K562 (cell line): ENCODE data around the gene MPPED1. TPM values are rescaled to one million over a fixed set of nuclear protein-coding genes. Genes with fewer than 3 reads are reported as not detected.

Experiments
- ATAC-seq: fragments of 200-7000 bp; cut with Tn5 transposase; 3 replicates; pipeline ENCODE4 v1.9.1; 2020; ENCODE audit warnings: moderate library complexity
- BruUV-seq: library from RNA; stranded (reverse); fragments of 400-500 nt; replicated peaks from 2 replicates; lab custom pipeline; 2021; lab: Mats Ljungman, UMichigan
- CTCF ChIA-PET: fragments of 300-600 bp; formaldehyde crosslinking; extraction: SDS; loops from one replicate; lab custom pipeline; 2021; ENCODE audit warnings: low intra/inter-chr PET ratio; lab: Yijun Ruan, JAX
- POLR2A ChIA-PET: fragments of 300-600, 350-650 bp; sonication (Branson Sonifier 250); formaldehyde crosslinking; extraction: SDS; loops from one replicate; lab custom pipeline; 2021; ENCODE audit warnings: antibody characterized with exemption, inconsistent platforms; lab: Yijun Ruan, JAX
- DNase-seq, 4 experiments: peaks; one replicate each; pipeline versions ENCODE4 v3.0.0 to v3.0.0-alpha.2; 2011 to 2018; ENCODE audit warnings: low spot score in 3 of 4, mixed read lengths in 3 of 4; ENCODE audit errors: extremely low read depth in 1 of 4
- FAIRE-seq: peaks from 2 replicates; lab custom pipeline; 2011; peaks lifted over from hg19 to GRCh38; lab: Jason Lieb, UNC
- H2AFZ ChIP-seq: 2 replicates; pipeline ENCODE4 v1.6.0; 2011; ENCODE audit warnings: low read depth, low read length, control low read depth, inconsistent platforms
- H3K27ac ChIP-seq: fragments of 200-600 bp; 3 replicates; pipeline ENCODE4 v1.8.0; 2011; ENCODE audit warnings: low read depth, mild to moderate bottlenecking, control low read depth, inconsistent platforms, low read length, moderate library complexity, mixed read lengths; ENCODE audit errors: extremely low read depth
- H3K27me3 ChIP-seq, 2 experiments: fragments of 300-600 bp in 1 of 2; 2 replicates in 1 of 2; 3 replicates in 1 of 2; pipeline versions ENCODE4 v1.6.0 to v1.8.0; 2011; ENCODE audit warnings: inconsistent platforms in 2 of 2, low read length in 2 of 2, mild to moderate bottlenecking in 1 of 2, mixed read lengths in 1 of 2, moderate library complexity in 1 of 2; ENCODE audit not compliant: control insufficient read depth in 2 of 2, insufficient read depth in 2 of 2
- H3K36me3 ChIP-seq: fragments of 300-600 bp; 3 replicates; pipeline ENCODE4 v1.8.0; 2011; ENCODE audit warnings: mild to moderate bottlenecking, low read length, inconsistent platforms; ENCODE audit not compliant: control insufficient read depth, insufficient read depth
- H3K4me1 ChIP-seq, 2 experiments: fragments of 200-600 bp in 1 of 2; replicated peaks in 1 of 2; 2 replicates in 1 of 2; 3 replicates in 1 of 2; pipeline versions ENCODE4 v1.5.1 to v1.8.0; 2011; ENCODE audit warnings: inconsistent platforms in 2 of 2, low read length in 2 of 2, mild to moderate bottlenecking in 1 of 2, mixed read lengths in 1 of 2, moderate library complexity in 1 of 2; ENCODE audit not compliant: control insufficient read depth in 2 of 2, insufficient read depth in 2 of 2
- H3K4me2 ChIP-seq: 2 replicates; pipeline ENCODE4 v1.6.1; 2011; ENCODE audit warnings: low read length, control low read depth, inconsistent platforms, mixed read lengths; ENCODE audit not compliant: insufficient read depth
- H3K4me3 ChIP-seq: fragments of 200-600 bp; sonication (generic), shearing (Covaris generic); 2 replicates; pipeline ENCODE4 v1.5.1; 2016; ENCODE audit warnings: control low read depth, inconsistent platforms
- H3K79me2 ChIP-seq: fragments of 200-600 bp; 3 replicates; pipeline ENCODE4 v1.8.0; 2011; ENCODE audit warnings: low read length, inconsistent platforms; ENCODE audit not compliant: control insufficient read depth, insufficient read depth
- H3K9ac ChIP-seq, 2 experiments: 2 replicates each; pipeline versions ENCODE4 v1.6.0 to v1.6.1; 2011; ENCODE audit warnings: low read depth in 2 of 2, low read length in 2 of 2, control low read depth in 1 of 2, inconsistent platforms in 1 of 2, mild to moderate bottlenecking in 1 of 2, mixed read lengths in 1 of 2; ENCODE audit not compliant: insufficient read depth in 1 of 2
- H3K9me1 ChIP-seq: one replicate; pipeline ENCODE4 v1.6.0; 2011; ENCODE audit warnings: inconsistent platforms, mild to moderate bottlenecking, low read length, moderate library complexity; ENCODE audit not compliant: control insufficient read depth, insufficient read depth
- H3K9me3 ChIP-seq: replicated peaks from 2 replicates; pipeline ENCODE4 v1.5.1; 2011; ENCODE audit warnings: low read depth, low read length, inconsistent platforms; ENCODE audit not compliant: control insufficient read depth, insufficient read depth
- H4K20me1 ChIP-seq: replicated peaks from 2 replicates; pipeline ENCODE4 v1.6.1; 2011; ENCODE audit warnings: low read length, inconsistent platforms, mixed read lengths; ENCODE audit not compliant: control insufficient read depth, insufficient read depth
- ASH1L ChIP-seq: fragments of 450-650 bp; IDR thresholded peaks from 2 replicates; pipeline ENCODE4 v1.6.1; 2018; ENCODE audit warnings: borderline replicate concordance, mild to moderate bottlenecking, low read depth; ENCODE audit not compliant: partially characterized antibody
- KAT2B ChIP-seq: IDR thresholded peaks from one replicate; pipeline ENCODE4 v1.6.1; 2012; ENCODE audit warnings: low read depth, mild to moderate bottlenecking, control low read depth, inconsistent platforms, low read length, moderate library complexity
- KDM2B ChIP-seq: fragments of 250-450 bp; sonication (Bioruptor Pico); IDR thresholded peaks from 2 replicates; pipeline ENCODE4 v1.8.0; 2021; ENCODE audit warnings: mild to moderate bottlenecking, moderate library complexity
- MEF2A ChIP-seq: IDR thresholded peaks from 2 replicates; pipeline ENCODE4 v1.6.1; 2011; ENCODE audit warnings: low read depth, mild to moderate bottlenecking, low read length, moderate library complexity; ENCODE audit not compliant: control insufficient read depth
- PCBP1 ChIP-seq: fragments of 200-400 bp; formaldehyde crosslinking; IDR thresholded peaks from 2 replicates; pipeline ENCODE4 v1.6.1; 2018; ENCODE audit warnings: mild to moderate bottlenecking, low read depth, low read length; ENCODE audit not compliant: poor library complexity, severe bottlenecking
- POLR2AphosphoS5 ChIP-seq: IDR thresholded peaks from 2 replicates; pipeline ENCODE4 v1.6.1; 2011; ENCODE audit warnings: mild to moderate bottlenecking, low read depth, low read length, moderate library complexity; ENCODE audit not compliant: control insufficient read depth, insufficient read depth
- RBM15 ChIP-seq: fragments of 200-400 bp; formaldehyde crosslinking; IDR thresholded peaks from 2 replicates; pipeline ENCODE4 v1.6.1; 2018; ENCODE audit warnings: mild to moderate bottlenecking, low read length, moderate library complexity; ENCODE audit not compliant: insufficient read depth
- ZBTB2 ChIP-seq: fragments of 450-650 bp; IDR thresholded peaks from 2 replicates; pipeline ENCODE4 v1.6.1; 2016; ENCODE audit warnings: antibody characterized with exemption
- WGBS: fragments of 100-300 bp; shearing (Covaris generic); methylation state at CpG from one replicate; pipeline ENCODE4 v1.1.6; 2016; ENCODE audit warnings: low coverage, mixed read lengths; ENCODE audit not compliant: insufficient coverage; ENCODE audit errors: missing lambda C conversion rate; 5-methylcytosine and 5-hydroxymethylcytosine counted together
- in situ Hi-C: fragments of 300-500 bp; cut with MboI; formaldehyde crosslinking; loops from 4 replicates; pipeline ENCODE4 v1.15.0; 2018; ENCODE audit warnings: inconsistent platforms, mixed read lengths
- intact Hi-C: fragments of 100-400 bp; cut with micrococcal nuclease; formaldehyde crosslinking; loops from 2 replicates; pipeline ENCODE4 v1.14.2; 2022
- polyA plus RNA-seq, 8 experiments: library from polyadenylated mRNA; depleted of rRNA in 4 of 8; stranded (reverse) in 5 of 8; unstranded in 3 of 8; fragments of >200 nt; fragmentation: Nextera tagmentation in 2 of 8; fragmentation: Illumina TruSeq in 1 of 8; extraction: Ambion mirVana in 2 of 8; extraction: Trizol in 1 of 8; gene quantifications; 2 replicates each; pipeline versions ENCODE4 v1.2.1 to v1.2.3, GENCODE V29; 2011 to 2014; ENCODE audit warnings: inconsistent platforms in 1 of 8, missing spikeins in 1 of 8
- total RNA-seq, 7 experiments: library from RNA; depleted of rRNA in 6 of 7; stranded (reverse); fragments of >200 nt in 6 of 7; fragmentation: Illumina TruSeq in 2 of 7; extraction: Trizol in 2 of 7; gene quantifications; 2 replicates each; pipeline versions ENCODE4 v1.2.1 to v1.2.3, GENCODE V29; 2011 to 2021; ENCODE audit warnings: low replicate concordance in 1 of 7

The MPPED1 gene
- total and polyA plus RNA-seq, 9 of the 15 experiments (the other 6 are each of a cell fraction or from before 2014, with no cell fraction given) = not detected

GRCh38 chr22:43412808-43413795 lies 1.3 kb downstream of the MPPED1 start:
- in situ Hi-C loops = no loop called here
- H3K4me3 ChIP-seq = no peak overlapping the region
- no peaks in the 10 kb centered on the region for H3K79me2 ChIP-seq
- BruUV-seq = no TSS peak
- CTCF ChIA-PET = no interaction called here
- no peak for ATAC-seq
- H3K36me3 ChIP-seq = no peaks in the 10 kb centered on the region
- FAIRE-seq = no peak
- no peaks in the 10 kb centered on the region for H3K9me1 ChIP-seq
- DNase-seq = no peak
- no peak for TF ChIP-seq KAT2B
- no peak for TF ChIP-seq RBM15
- no peak for TF ChIP-seq ZBTB2
- no peak for TF ChIP-seq PCBP1
- no peak for TF ChIP-seq MEF2A
- TF ChIP-seq ASH1L = no peak
- TF ChIP-seq KDM2B (CRISPR knock-in tag) = no peak
- no peak for TF ChIP-seq POLR2AphosphoS5
- TF ChIP-seq, all 486 proteins: peak for 0
- Histone ChIP-seq H3K27ac (no peak overlapping the region), H3K4me2 (no peak overlapping the region), H2AFZ (no peak overlapping the region), H3K27me3 (peaks cover 12 to 30% of the 10 kb centered on the region in 2 experiments; a peak in 3 of 5 replicates), H3K4me1 (no peaks in the 10 kb centered on the region), H3K9me3 (no peaks in the 10 kb centered on the region), H3K9ac (no peak overlapping the region), H4K20me1 (no peaks in the 10 kb centered on the region)
- POLR2A ChIA-PET = no interaction called here
- under 1% methylated on average over 22 of the region's 26 CpGs for WGBS
- intact Hi-C loops = no loop called here
